GM04504 (cell line): ENCODE results near the gene PTTG1IP.

Experiments used
- DNase-seq: peaks from one replicate; pipeline ENCODE4 v3.0.0-alpha.2; 2012; ENCODE audit warnings: low read depth

The PTTG1IP gene

GRCh38 chr21:44800103-44800502, 73.4 kb downstream of the PTTG1IP start:
- DNase-seq, result no peak

- DNase-seq, result no peak
Observed at GRCh38 chr21:44799646-44800045, 73.8 kb downstream of the PTTG1IP start.
